ENCODE measurements around the gene TRPV4. TPM values are rescaled to one million over a fixed set of nuclear protein-coding genes. Genes with fewer than 3 reads are reported as not detected.

The TRPV4 gene
- total and polyA plus RNA-seq, 10 of the 15 experiments (the other 5 are each of a cell fraction or from before 2014, with no cell fraction given) = not detected

DNA sequence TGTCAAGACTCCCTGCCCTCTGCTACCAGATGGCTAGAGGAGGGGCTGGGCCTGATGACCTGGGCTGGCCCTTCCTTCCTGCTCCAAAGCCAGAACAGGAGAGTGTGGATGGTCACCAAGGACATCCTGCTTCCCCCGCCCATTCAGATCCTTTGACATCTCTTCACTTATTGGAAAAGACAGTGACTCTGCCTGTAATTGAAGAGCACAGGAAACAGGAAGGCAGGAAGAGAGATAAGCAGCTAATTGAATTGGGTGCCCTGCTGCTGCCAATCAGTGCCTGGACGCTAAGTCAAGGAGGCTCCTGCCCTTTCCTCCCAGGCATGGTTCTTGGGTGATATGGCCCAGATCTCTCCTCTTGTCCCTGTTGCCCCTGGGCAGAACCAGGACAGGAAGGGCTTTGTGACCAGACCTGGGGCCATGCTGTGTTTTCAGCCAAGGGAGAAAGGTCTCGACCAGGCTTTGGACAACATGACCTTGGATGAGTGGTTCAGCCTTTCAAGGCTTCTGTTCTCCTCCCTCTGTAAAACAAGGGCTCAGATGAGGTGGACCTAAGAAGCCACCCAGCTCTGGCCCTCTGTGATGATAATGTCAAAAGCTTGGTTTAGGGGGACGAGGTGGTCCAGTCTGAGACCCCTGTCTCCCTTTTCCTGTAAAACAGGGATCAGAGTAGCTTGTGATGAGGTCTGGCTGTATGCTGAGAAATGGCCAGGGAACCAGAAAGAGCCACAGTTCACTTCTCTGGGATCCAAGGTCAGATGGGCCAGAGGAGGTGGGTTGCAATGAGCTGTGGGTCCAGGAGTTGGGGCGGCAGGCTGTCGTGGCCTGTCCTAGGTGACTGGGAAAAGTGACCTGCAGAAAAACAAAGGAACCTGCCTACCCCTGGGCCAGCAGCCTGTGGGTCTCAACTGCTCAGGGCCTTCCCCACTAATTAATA lies 80.8 kb downstream of the TRPV4 start:
- H3K79me2 ChIP-seq (ENCODE audit: control insufficient read depth, insufficient read depth, low read length) = no peaks in the 10 kb centered on the region
- no peaks in the 10 kb centered on the region for H4K20me1 ChIP-seq (ENCODE audit: control insufficient read depth, insufficient read depth)
- H3K27me3 ChIP-seq (replicated peaks in 1 of 2; ENCODE audit: control insufficient read depth in 2 of 2, insufficient read depth in 2 of 2, low read length in 1 of 2) = no peaks in the 10 kb centered on the region
- in situ Hi-C loops (cut with MboI) (no loop called here), intact Hi-C loops (cut with micrococcal nuclease; ENCODE audit: unreplicated experiment) (no loop called here)
- ChIA-PET CTCF (no interaction called here), RAD21 (ENCODE audit: unreplicated experiment) (no interaction called here), POLR2A (no interaction called here), SMC1A (ENCODE audit: uncharacterized antibody, unreplicated experiment) (no interaction called here)
- H3K36me3 ChIP-seq (ENCODE audit: control insufficient read depth in 2 of 2, insufficient read depth in 2 of 2, low read length in 1 of 2) = no peaks in the 10 kb centered on the region
- TF ChIP-seq EED (IDR thresholded peaks at IDR 0.05; ENCODE audit: low read depth) = no peak
- no peak for TF ChIP-seq WRNIP1 (IDR thresholded peaks at IDR 0.05; ENCODE audit: borderline replicate concordance, low read depth, low read length)
- TF ChIP-seq ZNF384 (IDR thresholded peaks at IDR 0.05; ENCODE audit: borderline replicate concordance, low read depth, low read length) = no peak
- TF ChIP-seq EP300 (IDR thresholded peaks at IDR 0.05; ENCODE audit: borderline replicate concordance in 1 of 2, control insufficient read depth in 1 of 2, low read depth in 2 of 2, low read length in 2 of 2) = no peak
- TF ChIP-seq CUX1 (IDR thresholded peaks at IDR 0.05; ENCODE audit: insufficient replicate concordance, low read depth, low read length) = no peak
- TF ChIP-seq E2F8 (IDR thresholded peaks at IDR 0.05; ENCODE audit: low read depth, partially characterized antibody) = no peak
- FAIRE-seq (no peak), ATAC-seq (no peak), DNase-seq (ENCODE audit: low read depth, low spot score) (no peak)
- no peaks in the 10 kb centered on the region for H3K4me1 ChIP-seq (ENCODE audit: control insufficient read depth, insufficient read depth, low read length)
- no peak overlapping the region for H3K27ac ChIP-seq (ENCODE audit: control insufficient read depth, insufficient read depth)
- H2AFZ ChIP-seq (ENCODE audit: control insufficient read depth, low read depth, low read length) = no peak overlapping the region
- no TSS peak for BruUV-seq (replicated peaks)
- H3K9me3 ChIP-seq (replicated peaks; ENCODE audit: control insufficient read depth, insufficient read depth, low read length) = no peaks in the 10 kb centered on the region; the same call in 2 of the 3 replicates
- 32% methylated on average over 6 of the region's 6 CpGs for WGBS (ENCODE audit: insufficient coverage, insufficient replicate concordance, low lambda C conversion rate, missing lambda C conversion rate)
- no peak overlapping the region for H3K9ac ChIP-seq (ENCODE audit: control insufficient read depth, insufficient read depth, low read length)
- H3K4me3 ChIP-seq = no peak overlapping the region
- H3K4me2 ChIP-seq (ENCODE audit: control insufficient read depth, insufficient read depth) = no peak overlapping the region

Measured in GM12878 (cell line).